Measurements from ENCODE around the gene MAL.

The MAL gene

GRCh38 chr2:95027369-95027720 lies 1.8 kb downstream of the MAL start:
- DNase-seq (ENCODE audit: insufficient read length, low spot score) (no peak), FAIRE-seq (no peak)
- TF ChIP-seq, protein P1, sequence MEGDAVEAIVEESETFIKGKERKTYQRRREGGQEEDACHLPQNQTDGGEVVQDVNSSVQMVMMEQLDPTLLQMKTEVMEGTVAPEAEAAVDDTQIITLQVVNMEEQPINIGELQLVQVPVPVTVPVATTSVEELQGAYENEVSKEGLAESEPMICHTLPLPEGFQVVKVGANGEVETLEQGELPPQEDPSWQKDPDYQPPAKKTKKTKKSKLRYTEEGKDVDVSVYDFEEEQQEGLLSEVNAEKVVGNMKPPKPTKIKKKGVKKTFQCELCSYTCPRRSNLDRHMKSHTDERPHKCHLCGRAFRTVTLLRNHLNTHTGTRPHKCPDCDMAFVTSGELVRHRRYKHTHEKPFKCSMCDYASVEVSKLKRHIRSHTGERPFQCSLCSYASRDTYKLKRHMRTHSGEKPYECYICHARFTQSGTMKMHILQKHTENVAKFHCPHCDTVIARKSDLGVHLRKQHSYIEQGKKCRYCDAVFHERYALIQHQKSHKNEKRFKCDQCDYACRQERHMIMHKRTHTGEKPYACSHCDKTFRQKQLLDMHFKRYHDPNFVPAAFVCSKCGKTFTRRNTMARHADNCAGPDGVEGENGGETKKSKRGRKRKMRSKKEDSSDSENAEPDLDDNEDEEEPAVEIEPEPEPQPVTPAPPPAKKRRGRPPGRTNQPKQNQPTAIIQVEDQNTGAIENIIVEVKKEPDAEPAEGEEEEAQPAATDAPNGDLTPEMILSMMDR (IDR thresholded peaks at IDR 0.05; ENCODE audit: insufficient read depth, missing control alignments): no peak

DNA sequence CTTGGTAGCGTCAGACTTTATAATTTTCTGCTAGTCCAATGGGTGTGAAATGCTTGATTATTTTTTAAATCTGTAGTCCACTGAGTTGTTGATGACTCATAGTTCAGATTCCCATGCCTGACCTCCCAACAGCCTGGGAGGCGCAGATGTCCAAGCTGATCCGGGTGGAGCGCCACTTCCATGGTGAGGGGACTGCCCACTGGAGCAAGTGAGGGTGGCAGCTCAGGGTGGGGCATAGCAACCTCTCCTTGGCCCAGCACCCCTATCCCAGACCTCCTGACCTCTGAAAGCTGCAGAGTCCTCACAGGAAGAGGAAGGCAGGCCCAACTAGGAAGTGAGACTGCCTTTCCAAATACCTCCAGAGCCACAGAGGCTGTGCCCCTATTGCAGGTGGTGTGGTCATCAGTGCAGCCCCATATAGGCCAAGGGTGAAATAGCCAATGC lies 4.4 kb downstream of the MAL start:
- TF ChIP-seq, protein P1 (IDR thresholded peaks at IDR 0.05; ENCODE audit: insufficient read depth, missing control alignments): no peak
- DNase-seq (ENCODE audit: insufficient read length, low spot score): no peak
- FAIRE-seq: no peak

DNA sequence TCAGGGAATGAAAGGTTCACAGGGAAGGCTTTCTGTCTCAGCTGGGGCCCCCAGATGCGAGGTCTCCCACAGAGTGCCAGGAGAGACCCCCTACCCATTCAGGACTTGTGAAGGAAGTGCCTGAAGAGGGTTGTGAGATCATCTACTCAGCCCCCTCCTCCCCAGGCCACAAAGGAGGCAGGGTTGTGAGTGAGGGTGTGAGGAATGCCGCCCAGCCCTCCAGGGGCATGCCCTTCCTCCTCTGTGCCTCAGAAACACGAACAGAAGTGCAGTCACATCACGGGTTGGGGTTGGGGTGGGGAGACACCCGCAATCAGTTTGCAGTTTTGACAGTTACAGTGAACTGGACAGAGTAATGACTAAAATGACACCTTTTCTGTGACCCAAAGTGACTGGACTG lies 5.0 kb downstream of the MAL start:
- TF ChIP-seq, protein P1 (IDR thresholded peaks at IDR 0.05; ENCODE audit: insufficient read depth, missing control alignments): no peak
- FAIRE-seq (no peak), DNase-seq (ENCODE audit: insufficient read length, low spot score) (no peak)

GRCh38 chr2:95031076-95031725 lies 5.7 kb downstream of the MAL start:
- no peak for FAIRE-seq
- TF ChIP-seq, protein P1 (IDR thresholded peaks at IDR 0.05; ENCODE audit: insufficient read depth, missing control alignments): no peak

GRCh38 chr2:95031726-95032116 lies 6.2 kb downstream of the MAL start:
- DNase-seq (ENCODE audit: insufficient read length, low spot score) (no peak), FAIRE-seq (no peak)
- TF ChIP-seq, protein P1 (IDR thresholded peaks at IDR 0.05; ENCODE audit: insufficient read depth, missing control alignments): no peak

More at GRCh38 chr2:95031076-95031725, 5.7 kb downstream of the MAL start:
- DNase-seq (ENCODE audit: insufficient read length, low spot score): no peak

DNA sequence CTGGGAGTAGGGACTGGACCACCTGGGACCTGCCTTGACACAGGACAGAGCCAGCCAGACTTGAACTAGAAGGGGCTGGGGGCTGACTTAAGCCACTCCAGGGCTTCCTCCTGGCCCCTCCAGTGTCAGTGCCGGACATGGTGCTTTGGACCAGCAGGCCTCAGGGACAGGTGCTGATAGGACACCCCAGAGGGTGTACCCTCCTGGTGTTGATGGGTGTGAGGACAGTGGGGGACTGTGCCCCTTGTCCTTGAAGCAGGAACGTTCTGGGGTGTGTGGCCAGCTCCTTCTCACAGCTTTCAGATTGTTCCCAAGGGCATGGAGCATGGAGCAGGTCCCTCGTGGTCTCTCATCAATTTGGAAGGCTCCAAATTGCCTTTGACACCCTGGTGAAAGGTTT lies 6.8 kb downstream of the MAL start:
- TF ChIP-seq, protein P1 (IDR thresholded peaks at IDR 0.05; ENCODE audit: insufficient read depth, missing control alignments): no peak
- DNase-seq (ENCODE audit: insufficient read length, low spot score): no peak
- no peak for FAIRE-seq

DNA sequence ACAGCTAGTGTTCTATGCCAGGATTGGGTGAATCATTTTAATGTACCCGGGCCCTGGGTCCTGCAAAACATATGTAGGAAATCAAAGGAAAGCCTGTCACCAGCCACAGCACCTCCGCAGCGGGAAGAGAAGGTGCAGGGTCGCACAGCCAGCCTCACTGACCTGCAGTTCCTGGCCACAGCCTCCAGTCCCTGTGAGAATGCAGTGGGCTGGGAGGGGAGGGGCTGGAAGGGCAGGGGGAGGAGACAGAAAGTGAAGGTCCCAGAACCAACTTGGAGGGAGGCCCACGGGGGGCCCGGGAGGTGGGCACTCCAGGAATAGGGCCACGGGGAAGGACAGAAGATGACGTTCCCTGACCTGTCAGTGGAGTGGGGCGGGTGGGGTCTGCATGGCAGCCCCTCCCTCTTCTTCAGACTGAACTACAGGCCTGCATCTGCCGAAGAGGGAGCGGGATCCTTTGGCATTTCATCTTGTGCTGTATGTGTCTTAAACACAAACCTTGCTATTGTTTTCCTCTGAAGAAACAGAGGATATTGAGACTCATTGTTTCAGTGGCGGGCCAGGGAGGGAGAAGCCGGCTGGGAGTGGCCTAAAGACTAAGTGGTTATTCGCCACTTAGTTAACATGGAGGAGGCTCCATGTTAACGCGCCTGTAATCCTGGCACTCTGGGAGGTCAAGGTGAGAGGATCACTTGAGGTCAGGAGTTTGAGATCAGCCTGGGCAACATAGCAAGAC lies 7.5 kb downstream of the MAL start:
- TF ChIP-seq, protein P1 (IDR thresholded peaks at IDR 0.05; ENCODE audit: insufficient read depth, missing control alignments): no peak
- no peak for FAIRE-seq
- no peak for DNase-seq (ENCODE audit: insufficient read length, low spot score)

All from D721Med (cell line).